SK-N-SH treated with all-trans-retinoic acid at 6 μM for 48 hours (cell line): Measurements from ENCODE around the gene CTTN.

Source experiments
- ATAC-seq: fragments of 200-7000 bp; cut with Tn5 transposase; 3 replicates; pipeline ENCODE4 v1.9.1; 2020; ENCODE audit warnings: mild to moderate bottlenecking, moderate library complexity
- BACH2 ChIP-seq: fragments of 250-450 bp; sonication (Bioruptor Pico); IDR thresholded peaks from 2 replicates; pipeline ENCODE4 v1.9.0; 2021; ENCODE audit warnings: mild to moderate bottlenecking, borderline replicate concordance
- CREB5 ChIP-seq: fragments of 250-450 bp; sonication (Bioruptor Pico); IDR thresholded peaks from 2 replicates; pipeline ENCODE4 v1.5.1; 2020; ENCODE audit warnings: low read depth, mild to moderate bottlenecking, moderate library complexity
- CSDC2 ChIP-seq: fragments of 250-450 bp; sonication (Bioruptor Pico); IDR thresholded peaks from 2 replicates; pipeline ENCODE4 v1.5.0; 2020; ENCODE audit warnings: mild to moderate bottlenecking, moderate library complexity
- CSRNP3 ChIP-seq: fragments of 250-450 bp; sonication (Bioruptor Pico); IDR thresholded peaks from 2 replicates; pipeline ENCODE4 v1.5.1; 2021; ENCODE audit warnings: mild to moderate bottlenecking, moderate library complexity
- GLIS3 ChIP-seq: fragments of 250-450 bp; sonication (Bioruptor Pico); IDR thresholded peaks from 2 replicates; pipeline ENCODE4 v1.5.0; 2020; ENCODE audit warnings: mild to moderate bottlenecking, moderate library complexity
- ISL1 ChIP-seq: fragments of 250-450 bp; sonication (Bioruptor Pico); IDR thresholded peaks from 2 replicates; pipeline ENCODE4 v2.1.2; 2022; ENCODE audit warnings: mild to moderate bottlenecking, moderate library complexity
- OSR1 ChIP-seq: fragments of 250-450 bp; sonication (Bioruptor Pico); IDR thresholded peaks from 2 replicates; pipeline ENCODE4 v1.8.0; 2022; ENCODE audit warnings: moderate library complexity, mild to moderate bottlenecking, inconsistent platforms
- PATZ1 ChIP-seq: fragments of 250-450 bp; sonication (Bioruptor Pico); IDR thresholded peaks from 2 replicates; pipeline ENCODE4 v1.8.0; 2020; ENCODE audit warnings: mild to moderate bottlenecking, moderate library complexity, borderline replicate concordance
- POU6F1 ChIP-seq: fragments of 250-450 bp; sonication (Bioruptor Pico); IDR thresholded peaks from 2 replicates; pipeline ENCODE4 v1.8.0; 2021; ENCODE audit warnings: low read depth, mild to moderate bottlenecking, moderate library complexity, borderline replicate concordance
- PPARA ChIP-seq: fragments of 250-450 bp; sonication (Bioruptor Pico); IDR thresholded peaks from 2 replicates; pipeline ENCODE4 v1.5.0; 2020; ENCODE audit warnings: mild to moderate bottlenecking, borderline replicate concordance
- RARB ChIP-seq: fragments of 250-450 bp; sonication (Bioruptor Pico); IDR thresholded peaks from 2 replicates; pipeline ENCODE4 v1.8.0; 2021; ENCODE audit warnings: mild to moderate bottlenecking, moderate library complexity
- TCF4 ChIP-seq: fragments of 250-450 bp; sonication (Bioruptor Pico); IDR thresholded peaks from 2 replicates; pipeline ENCODE4 v1.8.0; 2021; ENCODE audit warnings: mild to moderate bottlenecking, moderate library complexity, borderline replicate concordance
- TSHZ2 ChIP-seq: fragments of 250-450 bp; sonication (Bioruptor Pico); IDR thresholded peaks from 2 replicates; pipeline ENCODE4 v1.5.0; 2020; ENCODE audit warnings: mild to moderate bottlenecking, moderate library complexity
- ZC3H10 ChIP-seq: fragments of 250-450 bp; sonication (Bioruptor Pico); IDR thresholded peaks from 2 replicates; pipeline ENCODE4 v1.5.1; 2021; ENCODE audit warnings: mild to moderate bottlenecking, moderate library complexity
- ZFP30 ChIP-seq: fragments of 450-650 bp; formaldehyde crosslinking; IDR thresholded peaks from 2 replicates; pipeline ENCODE4 v1.5.0; 2022; ENCODE audit warnings: mild to moderate bottlenecking, moderate library complexity
- ZNF565 ChIP-seq: fragments of 450-650 bp; formaldehyde crosslinking; conservative IDR thresholded peaks from 2 replicates; pipeline ENCODE4 v1.5.0; 2020; ENCODE audit warnings: low read depth, mild to moderate bottlenecking, moderate library complexity
- ZNF70 ChIP-seq: fragments of 450-650 bp; formaldehyde crosslinking; IDR thresholded peaks from 2 replicates; pipeline ENCODE4 v1.5.0; 2020; ENCODE audit warnings: mild to moderate bottlenecking, moderate library complexity
- ZNF8 ChIP-seq: fragments of 450-650 bp; formaldehyde crosslinking; IDR thresholded peaks from 2 replicates; pipeline ENCODE4 v1.5.0; 2020; ENCODE audit warnings: mild to moderate bottlenecking, moderate library complexity

CTTN gene

GRCh38 chr11:70478166-70478890, 80.0 kb downstream of the CTTN start:
- ATAC-seq = no peak

GRCh38 chr11:70480711-70481110, 82.4 kb downstream of the CTTN start:
- TF ChIP-seq OSR1 (CRISPR knock-in tag) = no peak
- TF ChIP-seq, all 23 proteins: peak for 0
- no peak for ATAC-seq

More at GRCh38 chr11:70478166-70478890, 80.0 kb downstream of the CTTN start:
- TF ChIP-seq CSRNP3 (CRISPR knock-in tag) (no peak), CREB5 (CRISPR knock-in tag) (no peak), PPARA (CRISPR knock-in tag) (no peak), TSHZ2 (CRISPR knock-in tag) (no peak), PATZ1 (no peak), RARB (CRISPR knock-in tag) (no peak), ZNF8 (CRISPR knock-in tag) (no peak), ISL1 (CRISPR knock-in tag) (no peak), BACH2 (CRISPR knock-in tag) (no peak), GLIS3 (CRISPR knock-in tag) (no peak), ZC3H10 (CRISPR knock-in tag) (no peak), ZNF70 (CRISPR knock-in tag) (no peak), CSDC2 (no peak), TCF4 (no peak), OSR1 (CRISPR knock-in tag) (no peak), ZFP30 (no peak), ZNF565 (CRISPR knock-in tag) (no peak)

GRCh38 chr11:70481625-70482528, 83.5 kb downstream of the CTTN start:
- no peak for ATAC-seq
- TF ChIP-seq ZC3H10 (CRISPR knock-in tag) = no peak
- no peak for TF ChIP-seq POU6F1
- TF ChIP-seq CSDC2 = no peak
- TF ChIP-seq OSR1 (CRISPR knock-in tag) = no peak
- no peak for TF ChIP-seq ZFP30
- no peak for TF ChIP-seq RARB (CRISPR knock-in tag)
- TF ChIP-seq, all 23 proteins: peak for 0
